ENCODE data around the gene GRIK4.

Gene GRIK4

DNA sequence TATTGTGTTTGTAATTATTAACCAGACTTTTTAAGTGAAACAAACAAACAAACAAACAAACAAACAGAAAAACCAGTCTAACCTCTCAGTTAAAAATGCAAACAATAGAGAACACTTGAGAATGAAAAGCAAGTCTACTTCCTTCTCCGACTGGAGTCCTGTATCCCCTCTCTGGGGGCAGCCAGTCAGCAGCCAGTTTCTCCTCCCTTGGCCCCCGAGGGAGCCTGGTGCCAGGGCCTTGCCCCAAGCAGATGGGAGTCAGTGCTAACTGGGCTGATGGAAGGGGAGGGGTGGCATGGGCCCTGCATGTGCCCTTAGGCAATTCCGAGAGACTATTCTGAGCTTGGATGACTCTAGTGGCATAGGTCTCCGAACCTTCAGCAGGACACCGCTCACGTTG is 137.2 kb downstream of the GRIK4 start:
- H3K9me2 ChIP-seq (replicated peaks; ENCODE audit: low read depth, low read length): no peaks in the 10 kb centered on the region
- H3K79me2 ChIP-seq (ENCODE audit: insufficient read depth, low read length): no peaks in the 10 kb centered on the region
- H2AFZ ChIP-seq (ENCODE audit: low read length): no peak overlapping the region
- no peaks in the 10 kb centered on the region for H3K9me3 ChIP-seq (ENCODE audit: insufficient read depth, low read depth, low read length)
- H4K20me1 ChIP-seq (ENCODE audit: insufficient read depth, low read length, poor library complexity, severe bottlenecking): no peaks in the 10 kb centered on the region
- H3K9ac ChIP-seq (ENCODE audit: low read depth, low read length, poor library complexity, severe bottlenecking): no peak overlapping the region
- H3K4me1 ChIP-seq (ENCODE audit: insufficient read depth, low read length, poor library complexity, severe bottlenecking): no peaks in the 10 kb centered on the region
- no peaks in the 10 kb centered on the region for H3K27me3 ChIP-seq (ENCODE audit: insufficient read depth, low read length, poor library complexity, severe bottlenecking)
- no peaks in the 10 kb centered on the region for H3F3A ChIP-seq (ENCODE audit: low read depth)
- no peak overlapping the region for H3K4me2 ChIP-seq (ENCODE audit: low read depth, low read length, poor library complexity, severe bottlenecking)
- H3K36me3 ChIP-seq (ENCODE audit: insufficient read depth, low read length): no peaks in the 10 kb centered on the region
- no peak for TF ChIP-seq EZH2phosphoT487 (IDR thresholded peaks at IDR 0.05; ENCODE audit: borderline replicate concordance)
- TF ChIP-seq, protein P1, sequence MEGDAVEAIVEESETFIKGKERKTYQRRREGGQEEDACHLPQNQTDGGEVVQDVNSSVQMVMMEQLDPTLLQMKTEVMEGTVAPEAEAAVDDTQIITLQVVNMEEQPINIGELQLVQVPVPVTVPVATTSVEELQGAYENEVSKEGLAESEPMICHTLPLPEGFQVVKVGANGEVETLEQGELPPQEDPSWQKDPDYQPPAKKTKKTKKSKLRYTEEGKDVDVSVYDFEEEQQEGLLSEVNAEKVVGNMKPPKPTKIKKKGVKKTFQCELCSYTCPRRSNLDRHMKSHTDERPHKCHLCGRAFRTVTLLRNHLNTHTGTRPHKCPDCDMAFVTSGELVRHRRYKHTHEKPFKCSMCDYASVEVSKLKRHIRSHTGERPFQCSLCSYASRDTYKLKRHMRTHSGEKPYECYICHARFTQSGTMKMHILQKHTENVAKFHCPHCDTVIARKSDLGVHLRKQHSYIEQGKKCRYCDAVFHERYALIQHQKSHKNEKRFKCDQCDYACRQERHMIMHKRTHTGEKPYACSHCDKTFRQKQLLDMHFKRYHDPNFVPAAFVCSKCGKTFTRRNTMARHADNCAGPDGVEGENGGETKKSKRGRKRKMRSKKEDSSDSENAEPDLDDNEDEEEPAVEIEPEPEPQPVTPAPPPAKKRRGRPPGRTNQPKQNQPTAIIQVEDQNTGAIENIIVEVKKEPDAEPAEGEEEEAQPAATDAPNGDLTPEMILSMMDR (conservative IDR thresholded peaks at IDR 0.05; ENCODE audit: low read length): no peak
- no peak overlapping the region for H3K4me3 ChIP-seq (ENCODE audit: low read length, poor library complexity, severe bottlenecking)

DNA sequence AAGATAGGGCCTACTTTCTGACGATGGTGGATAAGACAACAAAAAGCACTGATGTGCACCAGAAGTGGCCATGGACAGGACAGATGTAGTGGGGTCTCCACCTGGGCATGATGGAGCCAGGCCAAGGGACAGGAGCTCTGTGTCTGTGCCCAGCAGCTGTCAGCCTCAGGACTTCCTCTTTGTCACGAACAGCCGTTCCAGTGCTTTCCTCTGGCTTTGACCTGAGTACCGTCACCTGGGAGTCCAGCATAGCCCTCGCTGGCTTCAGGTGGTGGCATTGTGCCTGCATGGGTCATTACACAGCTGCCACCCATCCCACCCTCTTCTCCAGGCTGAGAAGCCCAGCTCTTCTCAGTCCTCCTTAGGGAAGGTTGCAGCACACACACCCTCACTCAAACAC is 137.8 kb downstream of the GRIK4 start:
- TF ChIP-seq, protein P1 (conservative IDR thresholded peaks at IDR 0.05; ENCODE audit: low read length): no peak
- no peak for TF ChIP-seq EZH2phosphoT487 (IDR thresholded peaks at IDR 0.05; ENCODE audit: borderline replicate concordance)
- Histone ChIP-seq H2AFZ (ENCODE audit: low read length) (no peak overlapping the region), H3K27me3 (ENCODE audit: insufficient read depth, low read length, poor library complexity, severe bottlenecking) (no peaks in the 10 kb centered on the region), H3K9me3 (ENCODE audit: insufficient read depth, low read depth, low read length) (no peaks in the 10 kb centered on the region), H4K20me1 (ENCODE audit: insufficient read depth, low read length, poor library complexity, severe bottlenecking) (no peaks in the 10 kb centered on the region), H3K4me1 (ENCODE audit: insufficient read depth, low read length, poor library complexity, severe bottlenecking) (no peaks in the 10 kb centered on the region), H3K9me2 (replicated peaks; ENCODE audit: low read depth, low read length) (no peaks in the 10 kb centered on the region), H3K9ac (ENCODE audit: low read depth, low read length, poor library complexity, severe bottlenecking) (no peak overlapping the region), H3K4me2 (ENCODE audit: low read depth, low read length, poor library complexity, severe bottlenecking) (no peak overlapping the region), H3K79me2 (ENCODE audit: insufficient read depth, low read length) (no peaks in the 10 kb centered on the region), H3K36me3 (ENCODE audit: insufficient read depth, low read length) (no peaks in the 10 kb centered on the region), H3K4me3 (ENCODE audit: low read length, poor library complexity, severe bottlenecking) (no peak overlapping the region), H3F3A (ENCODE audit: low read depth) (no peaks in the 10 kb centered on the region)

DNA sequence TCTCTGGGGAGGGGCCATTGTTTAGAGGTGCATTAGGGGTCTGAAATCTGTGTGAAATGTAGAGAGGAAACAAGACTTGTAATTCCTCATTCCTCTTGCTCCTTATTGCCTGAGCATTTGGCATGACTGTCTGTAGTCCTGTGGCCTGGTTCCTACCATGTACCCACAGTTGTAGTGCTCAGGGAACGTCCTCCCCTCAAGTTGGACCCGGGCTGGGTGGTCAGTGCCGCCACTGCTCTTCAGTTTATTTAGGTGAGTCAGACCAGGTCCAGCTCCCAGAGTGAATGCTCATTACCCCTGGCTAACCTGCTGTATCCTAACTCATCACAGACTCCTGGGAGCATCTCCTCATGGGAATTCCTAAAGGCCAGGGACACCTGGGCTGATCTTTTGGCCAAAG is 139.8 kb downstream of the GRIK4 start:
- no peaks in the 10 kb centered on the region for H3K4me1 ChIP-seq (ENCODE audit: insufficient read depth, low read length, poor library complexity, severe bottlenecking)
- H4K20me1 ChIP-seq (ENCODE audit: insufficient read depth, low read length, poor library complexity, severe bottlenecking): no peaks in the 10 kb centered on the region
- TF ChIP-seq EZH2phosphoT487 (IDR thresholded peaks at IDR 0.05; ENCODE audit: borderline replicate concordance): no peak
- TF ChIP-seq, protein P1 (conservative IDR thresholded peaks at IDR 0.05; ENCODE audit: low read length): no peak
- no peaks in the 10 kb centered on the region for H3F3A ChIP-seq (ENCODE audit: low read depth)
- H3K4me3 ChIP-seq (ENCODE audit: low read length, poor library complexity, severe bottlenecking): no peak overlapping the region
- H2AFZ ChIP-seq (ENCODE audit: low read length): no peak overlapping the region
- H3K27me3 ChIP-seq (ENCODE audit: insufficient read depth, low read length, poor library complexity, severe bottlenecking): no peaks in the 10 kb centered on the region
- no peaks in the 10 kb centered on the region for H3K9me2 ChIP-seq (replicated peaks; ENCODE audit: low read depth, low read length)
- H3K4me2 ChIP-seq (ENCODE audit: low read depth, low read length, poor library complexity, severe bottlenecking): no peak overlapping the region
- no peak overlapping the region for H3K9ac ChIP-seq (ENCODE audit: low read depth, low read length, poor library complexity, severe bottlenecking)
- H3K36me3 ChIP-seq (ENCODE audit: insufficient read depth, low read length): no peaks in the 10 kb centered on the region
- H3K79me2 ChIP-seq (ENCODE audit: insufficient read depth, low read length): no peaks in the 10 kb centered on the region
- H3K9me3 ChIP-seq (ENCODE audit: insufficient read depth, low read depth, low read length): no peaks in the 10 kb centered on the region
